GM18519 (cell line): Measurements from ENCODE around the gene CHST14.

Experiments used
- ATAC-seq: cut with Tn5 transposase; IDR thresholded peaks from one replicate; pipeline ENCODE4 v1.9.1; 2021; ENCODE audit warnings: mild to moderate bottlenecking, moderate library complexity; ENCODE audit not compliant: unreplicated experiment, low FRiP score

The CHST14 gene, protein sequence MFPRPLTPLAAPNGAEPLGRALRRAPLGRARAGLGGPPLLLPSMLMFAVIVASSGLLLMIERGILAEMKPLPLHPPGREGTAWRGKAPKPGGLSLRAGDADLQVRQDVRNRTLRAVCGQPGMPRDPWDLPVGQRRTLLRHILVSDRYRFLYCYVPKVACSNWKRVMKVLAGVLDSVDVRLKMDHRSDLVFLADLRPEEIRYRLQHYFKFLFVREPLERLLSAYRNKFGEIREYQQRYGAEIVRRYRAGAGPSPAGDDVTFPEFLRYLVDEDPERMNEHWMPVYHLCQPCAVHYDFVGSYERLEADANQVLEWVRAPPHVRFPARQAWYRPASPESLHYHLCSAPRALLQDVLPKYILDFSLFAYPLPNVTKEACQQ

DNA sequence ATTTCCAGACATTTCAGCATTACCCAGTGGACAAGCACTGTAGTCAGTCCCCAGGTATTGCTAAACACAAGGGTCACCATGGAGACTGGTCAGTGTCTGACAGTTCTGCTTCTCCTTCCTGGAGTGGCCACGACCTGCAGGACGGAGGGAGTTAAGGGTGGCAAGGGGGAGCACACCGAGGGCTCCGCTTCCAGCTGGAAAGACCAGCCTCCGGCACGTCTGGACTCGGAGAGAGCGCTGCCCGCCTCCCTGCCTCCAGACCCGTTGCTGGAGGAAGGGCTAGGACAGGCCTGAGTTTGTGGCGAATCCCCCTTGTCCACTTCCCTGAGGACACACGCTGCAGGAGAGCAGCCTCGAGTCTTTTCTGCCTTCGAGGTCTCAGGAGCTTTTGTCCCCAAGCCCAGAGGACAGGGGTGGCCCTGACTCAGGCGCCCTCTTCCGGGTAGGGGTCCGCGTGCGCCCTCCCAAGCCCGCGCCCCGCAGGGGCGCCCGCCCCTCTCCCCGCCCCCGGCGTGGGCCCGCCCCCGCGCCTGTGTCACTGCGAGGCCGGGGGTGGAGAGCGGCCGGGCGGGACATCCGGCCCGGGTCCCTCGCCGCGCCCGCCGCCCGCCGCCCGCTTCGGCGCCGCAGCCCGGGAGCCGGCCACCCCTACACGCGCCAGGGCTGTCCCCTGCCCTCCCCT lies at the start of gene CHST14:
Gene CHST14 (plus strand): TSS at position 562 of the 682 bp plus-strand sequence. CDS start 230 bp downstream, outside the sequence.
- no peak for ATAC-seq

DNA sequence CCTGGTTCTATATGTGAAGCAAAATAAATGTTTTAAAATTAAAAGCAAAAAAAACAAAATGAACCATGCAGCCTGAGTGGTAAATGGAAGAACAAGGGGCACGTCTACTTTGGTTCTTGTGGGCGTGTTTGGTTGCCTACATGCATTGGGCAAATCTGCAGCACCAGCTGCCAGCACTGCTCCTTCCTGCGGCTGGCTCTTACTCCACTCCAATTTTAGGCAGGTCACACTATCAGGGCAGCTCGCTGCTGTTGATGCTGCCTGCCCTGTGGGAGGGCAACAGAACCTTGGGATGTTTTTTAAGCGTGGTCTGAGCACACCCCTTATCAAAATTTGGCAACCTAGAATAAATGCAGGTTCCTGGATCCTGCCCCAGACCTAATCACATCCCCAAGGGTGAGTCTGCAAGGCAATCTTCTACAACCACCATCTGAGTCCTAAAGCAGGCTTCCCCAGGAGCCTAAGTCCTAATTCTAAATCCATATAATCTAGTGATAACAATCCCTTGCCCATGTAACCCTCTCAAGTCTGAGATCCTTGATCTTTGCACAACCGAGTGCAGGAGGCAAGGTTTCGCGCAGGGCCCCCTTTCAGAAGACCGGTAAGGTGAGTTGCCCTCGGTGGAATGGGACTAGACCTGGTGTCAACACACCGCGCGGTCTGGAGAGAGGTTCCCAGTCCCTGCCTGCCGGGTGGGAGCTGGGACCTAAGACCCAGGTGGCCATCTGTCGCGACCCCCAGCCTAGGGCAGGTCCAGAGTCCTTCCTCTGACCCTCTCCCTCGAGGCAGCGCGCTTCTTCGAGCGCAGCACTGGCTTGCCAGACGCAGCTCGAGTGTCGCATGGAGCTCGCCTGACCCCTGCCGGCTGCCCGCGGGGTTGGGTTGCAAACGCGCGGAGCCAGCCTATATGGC lies 49.3 kb upstream of the CHST14 start:
- ATAC-seq: no peak

DNA sequence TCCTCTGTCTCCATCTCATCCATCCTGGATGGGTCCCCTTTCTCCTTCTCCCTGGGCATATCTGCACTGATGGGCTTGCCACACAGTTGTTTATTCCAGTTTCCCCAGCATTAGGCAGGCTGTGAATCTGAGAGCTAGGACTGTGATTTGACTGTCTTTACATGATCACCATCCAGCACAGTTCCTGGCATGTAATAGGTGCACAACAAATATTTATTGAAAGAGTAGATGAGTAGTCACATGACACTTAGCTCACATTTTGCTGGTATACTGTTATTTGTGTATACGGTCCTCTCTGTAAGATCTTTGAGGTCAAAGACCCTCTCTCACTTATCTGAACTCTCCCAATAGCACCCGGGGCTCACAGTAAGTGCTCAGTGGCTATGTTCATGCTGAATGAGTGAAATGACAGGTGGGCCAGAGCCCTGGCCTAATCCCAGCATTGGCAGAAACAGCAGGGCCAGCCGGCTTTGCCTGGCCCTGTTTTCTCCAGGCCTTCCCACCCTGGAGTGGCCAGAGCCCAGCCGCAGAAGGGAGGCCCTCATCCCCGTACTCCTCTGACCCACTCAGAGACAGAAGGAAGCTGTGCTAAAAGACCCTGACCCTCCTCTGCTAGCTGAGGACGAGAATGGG lies 46.2 kb upstream of the CHST14 start:
- no peak for ATAC-seq

DNA sequence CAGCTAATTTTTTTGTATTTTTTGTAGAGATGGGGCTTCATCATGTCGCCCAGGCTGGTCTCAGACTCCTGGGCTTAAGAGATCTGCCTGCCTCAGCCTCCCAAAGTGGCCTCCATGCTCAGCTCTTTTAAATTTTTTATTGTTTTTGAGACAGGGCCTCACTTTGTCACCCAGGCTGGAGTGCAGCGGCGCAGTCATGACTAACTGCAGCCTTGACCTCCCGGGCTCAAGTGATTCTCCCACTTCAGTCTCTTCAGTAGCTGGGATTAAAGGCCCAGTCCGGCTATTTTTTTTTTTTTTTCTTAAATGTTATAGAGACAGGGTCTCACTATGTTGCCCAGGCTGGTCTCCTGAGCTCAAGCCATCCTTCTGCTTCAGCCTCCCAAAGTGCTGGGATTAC lies 45.1 kb upstream of the CHST14 start:
- ATAC-seq: no peak

DNA sequence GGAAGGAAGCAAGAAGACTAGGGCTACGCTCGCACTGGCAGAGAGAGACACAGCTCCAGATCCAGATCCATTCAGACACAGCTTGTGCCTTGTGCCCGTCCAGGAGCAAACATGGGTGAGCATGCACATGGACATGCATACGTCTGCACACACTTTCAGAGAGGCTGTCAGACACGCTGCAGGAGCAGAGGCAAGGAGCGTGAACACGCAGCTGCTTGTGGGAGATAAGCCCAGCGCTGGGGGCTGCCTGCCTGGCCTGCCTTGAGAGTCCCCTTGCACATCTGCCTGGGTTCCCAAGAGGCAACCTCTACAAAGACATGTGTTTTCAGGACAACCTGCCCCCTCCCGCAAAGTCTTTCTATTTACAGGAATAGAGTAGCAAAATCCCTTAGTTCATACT lies 43.6 kb upstream of the CHST14 start:
- ATAC-seq: no peak

DNA sequence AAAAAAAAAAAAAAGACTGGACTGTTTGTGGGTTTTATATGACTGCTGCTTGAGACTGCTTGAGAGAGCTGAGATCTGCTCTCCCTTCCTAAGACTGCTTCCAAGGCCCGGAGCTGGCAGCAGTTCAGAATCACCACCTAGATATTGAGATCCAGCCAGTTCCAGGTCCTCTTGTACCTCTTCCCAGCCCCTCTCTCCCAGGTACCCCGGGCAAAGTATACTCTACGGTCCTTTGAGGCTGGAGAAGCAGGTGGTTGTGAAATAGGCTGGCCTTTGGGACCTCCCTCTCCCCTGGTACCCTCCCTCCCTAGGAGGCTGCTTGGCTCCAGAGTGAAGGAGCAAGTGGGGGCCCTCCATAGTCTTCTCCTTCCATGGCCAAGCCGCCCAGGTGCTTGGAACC lies 42.6 kb upstream of the CHST14 start:
- no peak for ATAC-seq

DNA sequence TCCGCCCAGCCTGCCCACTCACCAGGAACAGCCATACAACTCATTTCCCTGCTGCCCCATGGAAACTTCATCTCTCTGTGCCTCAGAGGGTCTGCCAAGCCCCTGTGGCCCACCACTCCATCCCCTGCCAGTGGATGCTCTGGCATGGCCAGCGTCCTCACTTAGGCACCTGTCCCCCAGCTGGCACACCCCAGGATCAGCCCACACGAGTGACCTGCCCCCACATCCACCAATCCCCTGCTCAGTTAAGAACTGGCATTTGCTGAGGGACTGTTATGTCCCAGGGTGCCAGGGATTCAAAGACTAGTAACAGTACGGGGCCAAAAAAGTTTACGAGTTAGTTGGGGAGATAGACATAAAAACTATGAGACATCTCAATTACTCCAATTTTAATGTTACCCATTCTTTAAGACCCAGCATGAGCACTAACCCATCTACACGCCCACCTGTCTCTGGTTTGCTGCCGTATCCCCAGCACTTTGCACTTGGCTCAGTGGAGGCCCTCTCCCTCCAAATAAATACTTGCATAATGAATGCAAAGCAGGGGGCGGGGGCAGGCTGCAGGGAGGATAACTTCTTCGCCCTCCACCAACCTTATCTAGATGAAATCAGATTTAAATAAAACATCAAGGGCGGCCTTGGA lies 41.6 kb upstream of the CHST14 start:
- no peak for ATAC-seq

DNA sequence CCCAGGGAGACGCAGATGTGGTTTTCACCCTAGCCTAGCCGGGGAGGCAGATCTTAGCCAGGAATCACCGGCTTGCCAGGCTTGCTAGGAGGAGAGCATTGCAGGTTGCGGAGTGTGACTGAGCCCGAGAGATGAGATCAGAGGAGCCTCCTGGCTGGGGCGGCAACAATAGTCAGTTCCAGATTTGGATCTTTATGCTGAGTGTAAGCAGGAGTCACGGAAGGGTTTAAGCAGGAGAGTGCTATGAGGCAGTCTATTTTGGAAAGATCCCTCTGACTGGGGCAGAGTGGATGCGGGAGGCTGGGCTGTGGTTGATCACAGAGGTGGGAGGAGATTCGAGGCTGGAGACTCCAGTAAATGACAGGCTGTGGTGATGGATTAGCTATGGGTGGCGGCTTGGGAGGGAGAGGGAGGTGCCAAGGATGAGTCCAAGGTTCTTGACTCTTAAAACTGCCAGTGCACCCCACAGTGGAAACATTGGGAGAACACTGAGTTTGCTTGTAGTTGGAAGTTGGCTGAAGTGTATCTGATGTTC lies 40.4 kb upstream of the CHST14 start:
- no peak for ATAC-seq

DNA sequence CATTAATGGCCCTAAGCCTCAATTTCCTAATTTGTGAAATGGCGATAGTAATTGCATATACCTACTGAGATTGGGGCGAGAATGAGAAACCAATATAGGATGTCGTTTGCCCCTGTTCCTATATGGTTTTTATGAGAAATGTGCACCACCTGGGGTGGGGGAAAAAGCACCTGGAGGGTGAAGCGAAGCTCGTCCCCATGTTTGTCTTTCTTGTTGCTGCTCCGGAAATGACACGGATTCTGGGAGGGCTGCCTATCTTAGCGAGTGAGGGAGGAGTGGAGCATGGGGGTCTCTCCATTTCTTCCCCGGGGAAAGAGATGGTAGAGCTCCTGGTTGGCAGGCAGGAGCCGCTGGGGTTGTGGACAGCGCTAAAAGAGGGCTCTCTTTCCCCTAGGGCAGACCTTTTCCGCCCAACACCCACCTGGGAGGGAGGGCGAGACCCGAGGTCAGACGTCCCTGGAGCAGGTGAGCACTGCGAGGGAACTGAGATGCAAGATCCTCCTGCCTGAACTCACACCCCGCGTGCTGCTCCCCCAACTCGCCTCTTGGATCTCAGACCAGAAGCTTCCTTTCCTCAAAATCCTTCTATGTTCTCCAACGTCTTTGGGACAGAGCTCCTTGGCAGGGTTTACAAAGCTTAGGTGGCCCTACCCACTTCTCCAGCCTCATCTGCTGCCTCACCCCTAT lies 35.6 kb upstream of the CHST14 start:
- no peak for ATAC-seq

DNA sequence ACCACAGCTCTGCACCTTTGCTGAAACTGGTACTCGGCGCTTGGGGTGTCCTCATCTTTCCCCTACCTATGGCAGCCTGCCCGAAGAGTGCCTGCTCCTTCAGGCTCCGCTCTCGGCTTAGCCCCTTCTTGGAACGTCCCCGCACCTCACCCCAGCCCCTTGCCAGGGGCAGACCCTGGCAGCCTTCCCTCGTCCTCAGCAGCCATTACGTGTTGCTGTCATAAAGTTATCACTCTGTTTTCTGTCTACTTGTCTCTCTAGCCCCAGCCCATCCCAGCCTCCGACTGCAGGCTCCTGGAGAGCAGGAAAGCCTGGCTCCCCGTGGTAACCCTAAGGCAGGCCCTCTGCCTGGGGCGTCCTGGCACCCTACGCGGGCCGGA lies 35.1 kb upstream of the CHST14 start:
- no peak for ATAC-seq

DNA sequence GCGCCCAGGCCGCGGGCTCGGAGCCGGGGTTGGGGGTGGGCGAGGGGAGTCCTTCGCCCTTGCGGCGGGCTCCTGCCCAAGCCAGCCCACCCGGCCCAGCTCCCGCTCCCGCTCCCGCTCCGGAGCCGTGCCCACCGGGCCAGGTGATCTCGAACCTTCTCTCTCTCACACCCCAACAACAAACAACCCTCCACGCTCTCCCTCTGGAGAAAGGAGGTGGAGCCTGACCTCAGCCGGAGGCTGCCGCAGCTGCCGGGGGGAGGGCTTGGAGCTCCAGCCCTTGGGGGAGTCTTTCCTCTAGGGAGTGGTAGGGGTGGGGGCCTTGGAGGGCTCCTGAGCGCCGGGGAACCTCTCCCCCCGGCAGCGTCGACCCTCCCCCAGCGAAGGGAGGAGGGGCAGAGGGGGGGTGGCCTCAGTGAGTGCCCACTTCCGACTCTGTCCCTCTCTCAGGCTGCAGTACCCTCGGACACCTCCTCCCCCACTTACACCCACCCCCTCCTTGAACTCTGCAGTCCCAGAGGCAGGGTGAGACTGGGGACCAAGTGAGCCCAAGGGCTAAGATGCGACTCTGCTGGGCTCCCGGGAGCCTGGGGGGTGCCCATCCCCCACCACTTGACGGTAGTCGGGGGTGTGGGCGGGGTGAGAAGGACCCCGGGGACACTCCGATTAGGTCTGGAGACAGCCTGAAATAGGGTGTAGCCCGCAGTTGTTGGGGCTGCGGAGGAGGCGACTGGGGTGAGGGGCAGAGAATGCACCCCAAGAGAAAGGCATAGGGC lies 34.5 kb upstream of the CHST14 start:
- ATAC-seq: no peak

DNA sequence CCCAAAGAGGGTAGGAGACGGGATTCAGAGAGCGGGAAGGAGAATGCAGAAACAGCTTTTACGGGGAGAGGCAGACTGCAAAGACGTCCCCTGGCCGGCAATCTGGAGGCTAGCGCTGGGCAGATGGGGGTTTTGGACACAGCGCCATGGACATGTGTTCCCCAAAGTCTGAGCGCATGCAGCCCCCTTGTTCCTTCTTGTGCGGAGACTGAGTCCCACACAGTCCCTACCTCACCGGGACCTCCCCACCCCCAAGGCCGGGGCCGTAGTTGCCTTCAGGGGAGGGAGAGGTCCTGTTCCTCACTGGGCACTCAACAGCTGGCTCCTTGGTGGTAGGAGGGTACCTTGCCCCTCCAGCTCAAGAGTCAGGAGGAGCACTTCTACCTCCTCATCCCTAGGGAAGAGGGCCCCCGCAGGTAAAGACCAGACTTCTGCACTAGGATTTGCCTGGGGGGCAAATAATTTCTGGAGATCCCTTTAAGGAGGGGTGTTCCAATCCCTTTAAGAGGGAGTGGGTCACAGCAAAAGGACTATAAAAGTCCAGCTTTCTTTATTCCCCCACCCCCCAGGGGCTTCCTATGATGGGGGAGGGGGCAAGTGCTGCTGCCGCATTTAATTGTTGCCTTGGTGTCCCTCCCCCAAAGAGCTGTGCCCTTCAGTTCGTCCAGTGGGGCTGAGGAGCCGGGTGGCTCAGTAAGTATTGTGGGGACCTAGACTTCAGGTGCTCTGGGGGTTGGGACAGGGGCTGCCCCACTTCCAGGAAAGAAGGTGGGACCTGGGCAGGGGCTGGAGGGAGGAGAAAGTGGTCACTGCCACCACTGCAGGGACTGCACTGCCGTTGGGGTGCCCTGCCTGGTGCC lies 33.7 kb upstream of the CHST14 start:
- no peak for ATAC-seq

DNA sequence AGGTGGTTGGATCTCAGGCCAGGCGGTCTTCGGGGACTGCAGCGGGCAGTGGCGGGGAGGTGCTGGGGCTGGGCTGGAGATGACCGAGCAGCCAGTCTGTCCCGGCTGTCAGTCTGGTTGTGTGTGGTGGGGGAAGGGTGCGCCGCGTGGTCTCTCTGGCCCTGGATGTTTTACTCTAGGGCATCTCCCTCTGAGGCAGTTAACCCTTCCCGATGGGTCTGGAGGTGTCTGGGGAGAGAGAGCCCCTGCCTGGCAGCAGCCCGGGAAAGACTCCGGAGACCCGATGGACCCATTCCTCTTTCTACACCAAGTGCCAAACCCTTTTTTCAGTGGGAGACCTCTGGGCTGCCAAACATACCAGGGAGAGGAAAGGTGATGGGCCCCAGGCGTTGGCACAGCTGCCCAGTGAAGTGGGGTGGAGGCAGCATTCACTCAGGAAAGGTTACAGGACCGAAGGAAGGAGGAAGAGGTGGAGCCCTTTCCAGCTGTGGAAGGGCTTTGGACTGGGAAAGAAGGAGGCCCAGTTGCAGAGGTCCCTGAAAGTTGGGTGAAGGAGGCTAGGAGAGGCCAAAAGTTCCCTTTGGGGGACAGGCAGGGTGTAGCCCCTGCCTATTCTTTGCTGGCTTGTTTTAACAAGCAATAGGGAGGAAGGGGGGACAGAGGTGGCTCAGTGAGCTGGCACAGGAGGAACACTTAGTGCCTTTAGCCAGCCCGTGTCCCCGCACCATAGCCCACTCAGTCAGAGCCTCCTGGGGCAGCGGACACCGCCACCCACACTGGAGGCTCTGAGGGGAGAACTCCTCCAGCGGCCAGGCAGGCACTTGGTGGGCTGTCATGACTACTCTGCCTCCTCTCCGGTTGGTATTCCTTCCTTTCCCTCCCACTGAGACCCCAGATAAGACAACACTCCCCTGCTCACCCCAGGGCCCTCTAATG lies 32.8 kb upstream of the CHST14 start:
- ATAC-seq: no peak

DNA sequence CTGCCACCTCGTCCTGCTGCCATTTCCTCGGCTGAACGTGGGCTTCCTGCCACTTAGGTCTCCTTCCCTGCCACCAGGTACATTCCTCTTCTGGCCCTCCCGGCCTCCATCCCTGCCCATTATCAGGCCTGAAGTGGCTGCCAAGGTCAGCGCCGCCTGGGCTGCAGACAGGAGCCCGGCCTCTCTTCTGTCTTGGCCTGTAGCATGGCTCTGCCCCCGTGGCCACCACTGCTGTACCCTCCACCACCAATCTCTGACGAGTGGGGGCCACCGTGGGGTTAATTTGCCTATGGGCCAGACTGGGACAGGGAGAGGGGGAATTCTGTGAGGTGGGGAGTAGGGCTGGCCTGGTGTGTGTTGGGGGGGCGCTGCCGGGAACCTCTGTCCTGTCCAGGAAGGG lies 32.1 kb upstream of the CHST14 start:
- ATAC-seq: no peak

DNA sequence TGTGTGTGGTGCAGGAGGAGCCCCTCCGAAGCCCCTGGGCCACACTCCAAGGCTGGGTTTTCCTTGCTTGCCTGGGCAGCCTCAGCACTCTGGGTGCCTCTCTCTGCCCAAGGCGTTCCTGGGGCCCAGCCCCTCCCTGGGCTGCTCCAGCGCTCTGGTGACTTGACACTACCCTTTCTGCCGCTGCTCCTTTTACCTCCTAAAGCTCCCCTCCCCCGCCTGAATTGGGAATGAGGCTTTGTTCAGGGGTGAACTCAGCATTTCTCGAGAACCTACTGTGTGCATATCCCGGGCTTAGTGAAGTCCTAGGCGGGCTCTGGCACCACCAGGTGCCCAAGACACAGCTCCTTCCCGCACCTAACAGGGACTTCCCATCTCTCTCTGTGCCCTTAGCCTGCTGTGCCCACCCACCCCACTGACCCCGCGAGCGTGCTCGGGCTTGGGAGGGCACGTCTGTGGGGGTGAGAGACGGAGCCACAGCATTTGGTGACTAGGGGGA lies 31.3 kb upstream of the CHST14 start:
- no peak for ATAC-seq

DNA sequence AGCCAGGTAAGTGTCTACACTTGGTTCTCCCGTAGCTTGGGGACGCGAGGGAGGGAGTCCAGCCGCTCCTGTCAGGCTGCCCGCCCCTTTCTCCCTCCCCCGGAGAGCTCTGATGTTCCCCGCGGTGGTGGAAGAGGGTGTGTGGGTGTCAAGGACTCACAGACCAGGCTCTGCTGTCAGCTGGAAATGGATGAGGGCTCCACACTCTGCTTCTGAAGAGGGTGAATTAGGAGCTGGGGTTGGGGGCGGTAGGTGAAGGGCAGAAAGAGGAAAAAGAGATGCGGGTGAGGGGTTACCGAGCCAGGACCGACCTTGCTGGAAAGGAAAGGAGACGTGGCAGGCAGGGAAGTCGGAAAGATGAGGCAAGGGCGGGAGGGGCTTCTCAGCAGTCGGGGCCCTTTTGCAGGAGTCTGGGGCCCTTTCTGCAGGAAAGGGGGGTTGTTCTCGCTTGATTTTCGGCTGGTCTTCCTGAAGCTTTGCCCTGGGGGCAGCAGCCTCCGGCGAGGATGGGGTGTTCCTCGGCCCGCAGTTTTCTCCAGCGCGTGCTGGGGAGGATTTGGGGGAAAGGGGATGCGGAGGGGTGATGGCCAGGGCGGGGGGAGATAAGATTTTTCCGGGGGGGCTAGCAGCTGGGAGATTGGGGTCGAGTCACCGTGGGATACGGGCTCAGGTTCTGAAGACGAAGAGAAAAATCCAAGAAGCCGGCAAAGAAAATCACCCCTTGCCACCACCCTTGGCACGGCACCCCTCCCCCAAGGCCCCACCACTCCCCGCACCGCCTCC lies 30.6 kb upstream of the CHST14 start:
- ATAC-seq: no peak
